ENCODE results near the gene PLIN3.
"Not testable (repeated sequence)": the region's sequence is repeated elsewhere in the genome, so short reads cannot be mapped to it uniquely, and the experiment has no call there.

The PLIN3 gene

DNA sequence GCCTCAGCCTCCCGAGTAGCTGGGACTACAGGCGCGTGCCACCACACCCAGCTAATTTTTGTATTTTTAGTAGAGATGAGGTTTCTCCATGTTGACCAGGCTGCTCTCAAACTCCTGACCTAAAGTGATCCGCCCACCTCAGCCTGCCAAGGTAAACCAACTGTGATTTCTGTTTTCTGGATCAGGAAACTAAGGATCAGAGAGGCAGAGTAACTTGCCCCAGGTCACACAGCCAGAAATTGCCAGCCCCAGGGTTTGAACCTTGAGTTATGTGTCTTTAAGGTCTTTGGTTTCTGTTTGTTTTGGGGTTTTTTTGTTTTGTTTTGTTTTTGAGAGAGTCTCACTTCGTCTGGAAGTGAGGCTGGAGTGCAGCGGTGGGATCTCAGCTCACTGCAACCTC lies 4.2 kb upstream of the PLIN3 start:
- DNase-seq (ENCODE audit: low spot score) = no peak
- in situ Hi-C loops (cut with MboI; ENCODE audit: low pct_unique_long_range_greater_than_20kb, low sequenced_read_pairs, unreplicated experiment) = no loop called here
- TF ChIP-seq, protein P1, sequence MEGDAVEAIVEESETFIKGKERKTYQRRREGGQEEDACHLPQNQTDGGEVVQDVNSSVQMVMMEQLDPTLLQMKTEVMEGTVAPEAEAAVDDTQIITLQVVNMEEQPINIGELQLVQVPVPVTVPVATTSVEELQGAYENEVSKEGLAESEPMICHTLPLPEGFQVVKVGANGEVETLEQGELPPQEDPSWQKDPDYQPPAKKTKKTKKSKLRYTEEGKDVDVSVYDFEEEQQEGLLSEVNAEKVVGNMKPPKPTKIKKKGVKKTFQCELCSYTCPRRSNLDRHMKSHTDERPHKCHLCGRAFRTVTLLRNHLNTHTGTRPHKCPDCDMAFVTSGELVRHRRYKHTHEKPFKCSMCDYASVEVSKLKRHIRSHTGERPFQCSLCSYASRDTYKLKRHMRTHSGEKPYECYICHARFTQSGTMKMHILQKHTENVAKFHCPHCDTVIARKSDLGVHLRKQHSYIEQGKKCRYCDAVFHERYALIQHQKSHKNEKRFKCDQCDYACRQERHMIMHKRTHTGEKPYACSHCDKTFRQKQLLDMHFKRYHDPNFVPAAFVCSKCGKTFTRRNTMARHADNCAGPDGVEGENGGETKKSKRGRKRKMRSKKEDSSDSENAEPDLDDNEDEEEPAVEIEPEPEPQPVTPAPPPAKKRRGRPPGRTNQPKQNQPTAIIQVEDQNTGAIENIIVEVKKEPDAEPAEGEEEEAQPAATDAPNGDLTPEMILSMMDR (IDR thresholded peaks at IDR 0.05; ENCODE audit: extremely low read depth, insufficient read depth, missing control alignments) = no peak

DNA sequence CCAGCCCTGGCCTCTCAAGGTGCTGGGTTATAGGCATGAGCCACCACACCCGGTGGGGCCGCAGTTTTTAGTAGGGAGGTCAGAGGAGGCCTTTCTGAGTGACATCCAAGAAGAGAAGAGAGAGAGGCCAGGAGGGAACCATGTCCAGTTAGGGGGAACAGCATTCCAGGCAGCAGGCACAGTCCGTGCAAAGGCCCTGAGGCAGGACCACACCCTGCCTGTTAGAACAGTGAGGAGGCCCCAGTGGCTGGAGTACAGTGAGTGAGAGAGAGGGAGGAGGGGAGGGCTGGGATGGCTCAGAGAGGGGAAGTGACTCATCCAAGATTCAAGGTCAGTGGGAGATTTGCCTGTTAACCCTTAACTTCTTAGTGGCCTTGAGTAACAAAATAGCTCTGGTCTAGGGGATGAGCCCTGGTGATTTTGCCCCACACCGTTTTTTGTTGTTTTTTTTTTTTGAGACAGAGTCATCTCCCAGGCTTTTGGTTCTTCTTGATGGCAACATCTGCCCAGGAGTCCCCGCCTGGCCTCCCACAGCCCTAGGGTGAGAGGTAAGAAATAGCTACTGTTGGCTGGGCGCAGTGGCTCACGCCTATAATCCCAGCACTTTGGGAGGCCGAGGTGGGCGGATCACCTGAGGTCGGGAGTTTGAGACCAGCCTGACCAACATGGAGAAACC lies 2.7 kb upstream of the PLIN3 start:
- TF ChIP-seq, protein P1 (IDR thresholded peaks at IDR 0.05; ENCODE audit: extremely low read depth, insufficient read depth, missing control alignments) = no peak
- no peak for DNase-seq (ENCODE audit: low spot score)
- in situ Hi-C loops (cut with MboI; ENCODE audit: low pct_unique_long_range_greater_than_20kb, low sequenced_read_pairs, unreplicated experiment) = no loop called here

DNA sequence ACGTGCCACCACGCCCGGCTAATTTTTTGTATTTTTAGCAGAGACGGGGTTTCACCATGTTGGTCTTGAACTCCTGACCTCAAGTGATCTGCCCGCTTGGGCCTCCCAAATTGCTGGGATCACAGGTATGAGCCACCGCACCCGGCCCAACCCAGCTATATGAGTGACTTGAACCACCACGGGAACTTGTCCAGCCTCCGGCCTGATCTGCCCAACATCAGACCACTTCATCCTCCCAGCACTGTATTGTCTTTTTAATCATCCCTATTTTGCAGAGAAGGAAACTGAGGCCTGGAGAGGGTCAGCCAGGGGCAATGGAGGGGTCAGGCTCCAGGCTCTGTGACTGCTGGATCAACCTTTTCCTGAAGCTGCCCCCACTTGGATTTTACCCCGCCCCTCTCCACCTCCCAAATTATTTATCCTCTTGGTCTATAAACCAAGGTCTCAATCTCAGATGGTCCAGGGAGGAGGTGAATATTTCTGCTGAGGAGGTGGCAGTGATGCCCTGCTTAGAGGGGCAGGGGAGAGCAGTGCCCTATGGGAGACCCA lies 893 bp upstream of the PLIN3 start:
- TF ChIP-seq, protein P1 (IDR thresholded peaks at IDR 0.05; ENCODE audit: extremely low read depth, insufficient read depth, missing control alignments) = no peak
- in situ Hi-C loops (cut with MboI; ENCODE audit: low pct_unique_long_range_greater_than_20kb, low sequenced_read_pairs, unreplicated experiment) = no loop called here
- no peak for DNase-seq (ENCODE audit: low spot score)

DNA sequence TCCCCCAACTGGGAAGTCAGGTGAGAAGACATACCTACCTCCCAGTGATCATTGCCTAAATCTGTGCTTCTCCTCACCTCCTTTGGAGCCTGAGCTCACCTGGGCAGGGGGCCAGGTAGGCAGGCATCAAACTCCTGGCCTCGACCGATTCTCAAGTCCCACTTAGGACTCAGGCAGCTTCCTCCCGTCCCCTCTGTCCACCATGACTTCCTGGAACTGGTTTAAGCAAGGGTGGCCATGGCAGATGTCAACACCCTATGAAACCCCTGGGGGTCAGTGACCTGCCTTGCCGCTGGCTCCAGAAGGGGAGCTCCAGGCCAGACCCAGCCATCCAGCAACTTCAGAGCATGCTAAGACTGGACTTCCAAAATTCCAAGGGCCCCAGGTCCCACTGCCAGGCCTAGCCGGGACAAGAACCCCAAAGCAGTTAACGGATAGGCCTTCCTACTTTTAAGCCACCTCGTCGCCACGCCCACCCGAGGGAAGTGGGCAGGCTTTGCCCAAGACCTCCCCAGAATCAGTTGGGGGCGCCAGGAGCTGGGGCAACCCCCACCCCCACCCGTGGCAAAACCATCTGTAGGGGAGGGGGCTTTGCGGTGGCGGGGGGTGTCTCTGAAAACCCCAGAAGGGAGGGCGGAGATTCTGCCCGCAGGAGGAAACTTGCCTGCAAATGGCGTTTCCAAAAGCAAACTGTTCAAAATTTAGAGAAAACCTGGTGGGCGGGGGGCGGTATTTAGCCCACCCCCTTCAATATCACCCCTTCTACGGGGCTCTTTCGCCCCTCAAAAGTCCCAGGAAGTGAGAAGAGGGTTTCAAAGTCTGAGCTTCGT lies 657 bp downstream of the PLIN3 start:
- in situ Hi-C loops (cut with MboI; ENCODE audit: low pct_unique_long_range_greater_than_20kb, low sequenced_read_pairs, unreplicated experiment) = no loop called here
- TF ChIP-seq, protein P1 (IDR thresholded peaks at IDR 0.05; ENCODE audit: extremely low read depth, insufficient read depth, missing control alignments) = no peak
- DNase-seq (ENCODE audit: low spot score) = peak; percentile 61

DNA sequence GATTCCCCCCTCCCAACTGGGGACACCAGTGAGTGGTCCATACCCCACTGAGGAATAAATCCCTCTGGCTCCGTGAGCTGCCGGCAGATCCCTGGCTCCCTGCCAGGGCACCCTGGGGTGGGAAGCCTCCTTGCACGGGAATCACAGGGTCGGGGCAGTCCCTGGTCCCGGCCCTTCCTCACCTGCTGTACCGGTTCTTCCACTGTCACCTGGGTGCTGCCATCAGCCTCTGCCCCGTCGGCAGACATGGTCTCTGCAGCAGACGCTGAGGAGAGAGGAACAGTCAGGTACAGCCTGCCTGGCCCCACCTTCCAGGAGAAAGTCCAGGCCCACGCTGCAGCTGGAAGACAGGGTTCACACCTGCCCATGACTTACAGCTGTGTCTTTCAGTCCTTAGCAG lies 6.3 kb downstream of the PLIN3 start:
- DNase-seq (ENCODE audit: low spot score) = no peak
- TF ChIP-seq, protein P1 (IDR thresholded peaks at IDR 0.05; ENCODE audit: extremely low read depth, insufficient read depth, missing control alignments) = no peak
- in situ Hi-C loops (cut with MboI; ENCODE audit: low pct_unique_long_range_greater_than_20kb, low sequenced_read_pairs, unreplicated experiment) = no loop called here

DNA sequence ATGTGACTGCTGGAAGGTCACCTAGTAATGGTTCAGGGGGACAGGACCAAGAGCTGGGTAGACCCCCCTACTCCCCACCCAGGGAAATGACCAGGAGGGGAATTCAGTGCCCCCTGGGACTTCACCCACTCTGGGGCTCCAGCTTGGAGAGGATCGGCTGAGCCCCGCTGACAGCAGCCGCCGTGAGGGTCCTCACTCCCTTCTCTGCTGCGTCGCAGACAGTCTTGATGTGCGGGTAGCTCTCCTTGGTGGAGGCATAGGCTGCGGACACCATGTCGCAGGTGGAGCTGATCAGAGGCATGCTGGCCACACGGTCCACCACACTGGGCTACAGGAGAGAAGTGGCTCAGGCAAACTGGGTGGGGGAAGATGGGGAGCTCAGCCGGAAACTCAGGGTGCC lies 7.8 kb downstream of the PLIN3 start:
- in situ Hi-C loops (cut with MboI; ENCODE audit: low pct_unique_long_range_greater_than_20kb, low sequenced_read_pairs, unreplicated experiment) = no loop called here
- TF ChIP-seq, protein P1 (IDR thresholded peaks at IDR 0.05; ENCODE audit: extremely low read depth, insufficient read depth, missing control alignments) = no peak
- DNase-seq (ENCODE audit: low spot score) = no peak

DNA sequence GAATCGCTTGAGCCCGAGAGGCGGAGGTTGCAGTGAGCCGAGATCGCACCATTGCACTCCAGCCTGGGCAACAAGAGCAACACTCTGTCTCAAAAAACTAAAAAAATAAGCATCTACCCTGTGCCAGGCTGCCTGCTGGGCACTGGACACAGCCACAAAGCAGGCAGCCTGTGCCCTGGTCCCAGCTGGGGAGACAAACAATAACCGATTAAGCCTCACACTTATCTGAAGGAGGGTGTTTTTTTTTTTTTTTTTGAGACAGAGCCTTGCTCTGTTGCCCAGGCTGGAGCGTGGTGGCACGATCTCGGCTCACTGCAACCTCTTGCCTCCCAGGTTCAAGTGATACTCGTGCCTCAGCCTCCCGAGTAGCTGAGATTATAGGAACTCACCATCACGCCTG lies 11.0 kb downstream of the PLIN3 start:
- DNase-seq (ENCODE audit: low spot score); in situ Hi-C loops (cut with MboI; ENCODE audit: low pct_unique_long_range_greater_than_20kb, low sequenced_read_pairs, unreplicated experiment): not testable (repeated sequence)

DNA sequence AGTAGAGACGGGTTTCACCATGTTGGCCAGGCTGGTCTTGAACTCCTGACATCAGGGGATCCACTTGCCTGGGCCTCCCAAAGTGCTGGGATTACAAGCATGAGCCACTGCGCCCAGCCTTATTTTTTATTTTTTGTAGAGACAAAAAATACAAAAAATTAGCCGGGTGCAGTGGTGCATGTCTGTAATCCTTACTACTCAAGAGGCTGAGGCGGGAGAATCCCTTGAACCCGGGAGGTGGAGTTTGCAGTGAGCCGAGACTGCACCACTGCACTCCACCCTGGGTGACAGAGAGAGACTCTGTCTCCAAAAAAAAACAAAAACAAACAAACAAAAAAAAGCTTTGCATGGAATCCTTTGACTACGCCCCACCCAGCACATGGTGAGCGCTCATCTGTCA lies 14.0 kb downstream of the PLIN3 start:
- in situ Hi-C loops (cut with MboI; ENCODE audit: low pct_unique_long_range_greater_than_20kb, low sequenced_read_pairs, unreplicated experiment); DNase-seq (ENCODE audit: low spot score): not testable (repeated sequence)
